Keratinocyte (primary cell): ENCODE results near the gene CDH22. TPM values are rescaled to one million over a fixed set of nuclear protein-coding genes. Genes with fewer than 3 reads are reported as not detected.

Experiments
- DNase-seq: peaks from one replicate; pipeline ENCODE4 v3.0.0-alpha.2; 2011; ENCODE audit warnings: low read depth, missing footprints, low spot score
- FAIRE-seq: peaks from 2 replicates; lab custom pipeline; 2011; peaks lifted over from hg19 to GRCh38; lab: Jason Lieb, UNC
- H2AFZ ChIP-seq: 2 replicates; pipeline ENCODE4 v1.6.0; 2012; ENCODE audit warnings: low read length, control low read depth, inconsistent platforms; ENCODE audit not compliant: control insufficient read depth
- H3K27ac ChIP-seq: 2 replicates; pipeline ENCODE4 v1.5.1; 2011; ENCODE audit warnings: low read length; ENCODE audit not compliant: control insufficient read depth, insufficient read depth
- H3K27me3 ChIP-seq: 3 replicates; pipeline ENCODE4 v1.6.0; 2011; ENCODE audit warnings: low read length; ENCODE audit not compliant: control insufficient read depth, insufficient read depth; ENCODE audit errors: extremely low read depth
- H3K36me3 ChIP-seq, 2 experiments: 2 replicates in 1 of 2; 3 replicates in 1 of 2; pipeline ENCODE4 v1.5.1; 2011; ENCODE audit warnings: low read length in 2 of 2, mild to moderate bottlenecking in 1 of 2; ENCODE audit not compliant: control insufficient read depth in 2 of 2, insufficient read depth in 2 of 2; ENCODE audit errors: extremely low read depth in 1 of 2
- H3K4me1 ChIP-seq: 3 replicates; pipeline ENCODE4 v1.5.1; 2011; ENCODE audit warnings: low read length; ENCODE audit not compliant: control insufficient read depth, insufficient read depth; ENCODE audit errors: extremely low read depth
- H3K4me2 ChIP-seq: 3 replicates; pipeline ENCODE4 v1.6.0; 2011; ENCODE audit warnings: low read depth, low read length; ENCODE audit not compliant: control insufficient read depth, insufficient read depth; ENCODE audit errors: extremely low read depth
- H3K4me3 ChIP-seq, 3 experiments: fragments of 200-600 bp in 1 of 3; sonication (generic) in 1 of 3; 2 replicates in 2 of 3; 3 replicates in 1 of 3; pipeline ENCODE4 v1.5.1; 2011 to 2016; ENCODE audit warnings: low read length in 3 of 3, mild to moderate bottlenecking in 3 of 3, control low read depth in 2 of 3, inconsistent platforms in 1 of 3, low read depth in 1 of 3, mixed read lengths in 1 of 3, mixed run types in 1 of 3, moderate library complexity in 1 of 3; ENCODE audit not compliant: control insufficient read depth in 2 of 3, insufficient read depth in 2 of 3; ENCODE audit errors: extremely low read depth in 1 of 3
- H3K79me2 ChIP-seq: 2 replicates; pipeline ENCODE4 v1.6.0; 2012; ENCODE audit warnings: low read length; ENCODE audit not compliant: control insufficient read depth, insufficient read depth
- H3K9ac ChIP-seq: 3 replicates; pipeline ENCODE4 v1.6.0; 2011; ENCODE audit warnings: low read length; ENCODE audit not compliant: control insufficient read depth, insufficient read depth; ENCODE audit errors: extremely low read depth
- H3K9me1 ChIP-seq: 3 replicates; pipeline ENCODE4 v1.6.0; 2011; ENCODE audit warnings: low read length; ENCODE audit not compliant: control insufficient read depth, insufficient read depth; ENCODE audit errors: extremely low read depth
- H3K9me3 ChIP-seq: 2 replicates; pipeline ENCODE4 v1.5.1; 2012; ENCODE audit warnings: low read depth, low read length; ENCODE audit not compliant: control insufficient read depth
- H4K20me1 ChIP-seq: 3 replicates; pipeline ENCODE4 v1.6.0; 2011; ENCODE audit warnings: low read length; ENCODE audit not compliant: control insufficient read depth, insufficient read depth; ENCODE audit errors: extremely low read depth
- CTCF ChIP-seq, 3 experiments: IDR thresholded peaks in 1 of 3; conservative IDR thresholded peaks in 1 of 3; optimal IDR thresholded peaks in 1 of 3; 2 replicates in 2 of 3; 3 replicates in 1 of 3; pipeline versions ENCODE3 to v1.5.1; 2011; ENCODE audit warnings: low read length in 3 of 3, mild to moderate bottlenecking in 3 of 3, moderate library complexity in 2 of 3, control low read depth in 1 of 3, inconsistent platforms in 1 of 3; ENCODE audit not compliant: insufficient read depth in 2 of 3; ENCODE audit errors: extremely low read depth in 1 of 3
- EZH2 ChIP-seq: IDR thresholded peaks from one replicate; pipeline ENCODE4 v1.6.1; 2012; ENCODE audit warnings: inconsistent platforms, mild to moderate bottlenecking, low read length, moderate library complexity
- dilution Hi-C: fragments of 300-500 bp; cut with MboI; formaldehyde crosslinking; loops from one replicate; pipeline ENCODE4 v1.7.0; 2020; ENCODE audit warnings: low sequenced_read_pairs; ENCODE audit not compliant: extremely low pct_ligation_motif_present
- polyA plus RNA-seq, 5 experiments: library from polyadenylated mRNA; depleted of rRNA in 3 of 5; stranded (reverse) in 3 of 5; stranded (forward) in 1 of 5; unstranded in 1 of 5; fragments of >200 nt; gene quantifications; 1 replicate in 1 of 5; 2 replicates in 3 of 5; 3 replicates in 1 of 5; pipeline versions ENCODE4 v1.2.1 to v1.2.3, GENCODE V29; 2011 to 2012; ENCODE audit warnings: missing spikeins in 2 of 5, low read depth in 1 of 5, low replicate concordance in 1 of 5

Gene CDH22
- polyA plus RNA-seq, 1 donor (not counting 4 experiments of a cell fraction or from before 2014, with no cell fraction given), result not detected

- no peak overlapping the region for H3K9ac ChIP-seq
- no peak for FAIRE-seq
Observed at GRCh38 chr20:46206025-46206424, 102.3 kb downstream of the CDH22 start.

GRCh38 chr20:46205349-46205748 is 102.9 kb downstream of the CDH22 start:
- H3K9ac ChIP-seq, result no peak overlapping the region
- no peak overlapping the region for H3K4me3 ChIP-seq
- no peak for DNase-seq
- no peaks in the 10 kb centered on the region for H3K4me1 ChIP-seq
- H3K27ac ChIP-seq, result no peak overlapping the region
- H3K79me2 ChIP-seq, result no peaks in the 10 kb centered on the region
- H3K4me2 ChIP-seq, result no peak overlapping the region
- peaks cover 28% of the 10 kb centered on the region for H3K27me3 ChIP-seq
- TF ChIP-seq EZH2 (no peak), CTCF (optimal IDR thresholded peaks at IDR 0.05 in 1 of 3, IDR thresholded peaks at IDR 0.05 in 1 of 3, conservative IDR thresholded peaks at IDR 0.05 in 1 of 3; ENCODE audit: extremely low read depth in 1 of 3, insufficient read depth in 2 of 3, low read length in 3 of 3) (no peak)
- dilution Hi-C loops, result no loop called here
- no peaks in the 10 kb centered on the region for H3K9me1 ChIP-seq
- no peak for FAIRE-seq
- H3K36me3 ChIP-seq, result no peaks in the 10 kb centered on the region
- H3K9me3 ChIP-seq, result no peaks in the 10 kb centered on the region
- no peaks in the 10 kb centered on the region for H4K20me1 ChIP-seq
- no peak overlapping the region for H2AFZ ChIP-seq

More at GRCh38 chr20:46206025-46206424, 102.3 kb downstream of the CDH22 start:
- no peaks in the 10 kb centered on the region for H3K4me1 ChIP-seq
- no peak for DNase-seq
- dilution Hi-C loops, result no loop called here
- TF ChIP-seq CTCF (optimal IDR thresholded peaks at IDR 0.05 in 1 of 3, IDR thresholded peaks at IDR 0.05 in 1 of 3, conservative IDR thresholded peaks at IDR 0.05 in 1 of 3; ENCODE audit: extremely low read depth in 1 of 3, insufficient read depth in 2 of 3, low read length in 3 of 3), result no peak
- TF ChIP-seq EZH2, result no peak
- no peak overlapping the region for H2AFZ ChIP-seq
- H4K20me1 ChIP-seq, result no peaks in the 10 kb centered on the region
- H3K9me3 ChIP-seq, result no peaks in the 10 kb centered on the region
- no peaks in the 10 kb centered on the region for H3K79me2 ChIP-seq
- no peak overlapping the region for H3K4me3 ChIP-seq
- no peaks in the 10 kb centered on the region for H3K36me3 ChIP-seq
- no peak overlapping the region for H3K27ac ChIP-seq
- H3K4me2 ChIP-seq, result no peak overlapping the region
- no peaks in the 10 kb centered on the region for H3K9me1 ChIP-seq
- H3K27me3 ChIP-seq, result peaks cover 28% of the 10 kb centered on the region
